HepG2 (cell line): Measurements from ENCODE around the gene ZNF526. TPM values are rescaled to one million over a fixed set of nuclear protein-coding genes. Genes with fewer than 3 reads are reported as not detected.

Experiments used
- ATAC-seq: fragments of 200-7000 bp; cut with Tn5 transposase; 3 replicates; pipeline ENCODE4 v1.9.1; 2020; ENCODE audit warnings: mild to moderate bottlenecking, moderate library complexity
- BruUV-seq: library from RNA; stranded (reverse); fragments of 400-500 nt; replicated peaks from 2 replicates; lab custom pipeline; 2021; lab: Mats Ljungman, UMichigan
- CTCF ChIA-PET: fragments of 300-600 bp; formaldehyde crosslinking; extraction: SDS; loops from one replicate; lab custom pipeline; 2021; ENCODE audit warnings: low total read pairs, inconsistent platforms, low intra/inter-chr PET ratio; lab: Yijun Ruan, JAX
- POLR2A ChIA-PET: fragments of 350-600 bp; sonication (Branson Sonifier 250); formaldehyde crosslinking; loops from one replicate; lab custom pipeline; 2020; ENCODE audit warnings: antibody characterized with exemption, inconsistent platforms; lab: Yijun Ruan, JAX
- DNase-seq: peaks from one replicate; pipeline ENCODE4 v3.0.0-alpha.2; 2015; ENCODE audit warnings: low spot score
- FAIRE-seq: peaks from 3 replicates; lab custom pipeline; 2011; peaks lifted over from hg19 to GRCh38; lab: Jason Lieb, UNC
- H2AFZ ChIP-seq: one replicate; pipeline ENCODE4 v1.6.1; 2011; ENCODE audit warnings: low read length, inconsistent platforms
- H3K27ac ChIP-seq: fragments of 300-600 bp; 3 replicates; pipeline ENCODE4 v1.8.0; 2011; ENCODE audit warnings: mixed run types, mild to moderate bottlenecking, mixed read lengths, low read length, inconsistent platforms; ENCODE audit not compliant: insufficient read depth; ENCODE audit errors: extremely low read length
- H3K27me3 ChIP-seq, 2 experiments: fragments of 200-600 bp in 1 of 2; 2 replicates in 1 of 2; 3 replicates in 1 of 2; pipeline versions ENCODE4 v1.6.0 to v1.8.0; 2011; ENCODE audit warnings: low read length in 2 of 2, mild to moderate bottlenecking in 2 of 2, moderate library complexity in 2 of 2, inconsistent platforms in 1 of 2; ENCODE audit not compliant: insufficient read depth in 2 of 2, control insufficient read depth in 1 of 2
- H3K36me3 ChIP-seq, 2 experiments: fragments of 200-600 bp in 1 of 2; replicated peaks in 1 of 2; 2 replicates in 1 of 2; 3 replicates in 1 of 2; pipeline versions ENCODE4 v1.5.1 to v1.8.0; 2011; ENCODE audit warnings: low read length in 2 of 2, inconsistent platforms in 1 of 2; ENCODE audit not compliant: insufficient read depth in 2 of 2, control insufficient read depth in 1 of 2
- H3K4me1 ChIP-seq: 2 replicates; pipeline ENCODE4 v1.5.1; 2012; ENCODE audit warnings: low read length, inconsistent platforms; ENCODE audit not compliant: insufficient read depth
- H3K4me2 ChIP-seq: 2 replicates; pipeline ENCODE4 v1.6.0; 2011; ENCODE audit warnings: low read depth, low read length, inconsistent platforms
- H3K4me3 ChIP-seq, 3 experiments: fragments of 200-600 bp in 1 of 3; sonication (generic), shearing (Covaris generic) in 1 of 3; replicated peaks in 1 of 3; 2 replicates each; pipeline ENCODE4 v1.5.1; 2011 to 2016; ENCODE audit warnings: low read length in 3 of 3, inconsistent platforms in 2 of 3, low read depth in 2 of 3, mild to moderate bottlenecking in 2 of 3, control low read depth in 1 of 3, mixed read lengths in 1 of 3; ENCODE audit not compliant: insufficient read depth in 1 of 3
- H3K79me2 ChIP-seq: one replicate; pipeline ENCODE4 v1.6.1; 2011; ENCODE audit warnings: low read length, inconsistent platforms; ENCODE audit not compliant: insufficient read depth
- H3K9ac ChIP-seq: 2 replicates; pipeline ENCODE4 v1.6.0; 2011; ENCODE audit warnings: mild to moderate bottlenecking, low read depth, low read length, inconsistent platforms; ENCODE audit not compliant: insufficient read depth
- H3K9me3 ChIP-seq: 2 replicates; pipeline ENCODE4 v1.5.1; 2012; ENCODE audit warnings: mild to moderate bottlenecking, low read length
- H4K20me1 ChIP-seq: 2 replicates; pipeline ENCODE4 v1.6.0; 2011; ENCODE audit warnings: inconsistent platforms, mild to moderate bottlenecking, low read length, moderate library complexity; ENCODE audit not compliant: insufficient read depth
- CBX5 ChIP-seq: sonication (generic); formaldehyde crosslinking; IDR thresholded peaks from 2 replicates; pipeline ENCODE4 v1.4.0; 2020; ENCODE audit warnings: missing genetic modification reagents, borderline replicate concordance
- IRX3 ChIP-seq: sonication (generic); formaldehyde crosslinking; IDR thresholded peaks from 2 replicates; pipeline ENCODE4 v1.8.1; 2023; ENCODE audit warnings: mild to moderate bottlenecking, low read depth, missing genetic modification reagents, borderline replicate concordance
- KLF6 ChIP-seq: IDR thresholded peaks from 2 replicates; pipeline ENCODE4 v1.8.0; 2016; ENCODE audit warnings: missing biosample characterization, missing genetic modification reagents
- RBFOX2 ChIP-seq: fragments of 200-400 bp; formaldehyde crosslinking; IDR thresholded peaks from 2 replicates; pipeline ENCODE4 v1.6.1; 2017; ENCODE audit warnings: low read depth, mild to moderate bottlenecking, low read length
- WGBS: methylation state at CpG from one replicate; pipeline ENCODE4 v1.1.6; 2017; ENCODE audit warnings: low lambda C conversion rate; 5-methylcytosine and 5-hydroxymethylcytosine counted together
- in situ Hi-C: cut with HindIII; loops from 2 replicates; pipeline ENCODE4 v1.10.0; 2017; ENCODE audit warnings: low pct_unique_long_range_greater_than_20kb; ENCODE audit not compliant: extremely low pct_ligation_motif_present
- intact Hi-C: fragments of 100-400 bp; cut with micrococcal nuclease; formaldehyde crosslinking; loops from one replicate; pipeline ENCODE4 v1.10.0; 2022; ENCODE audit not compliant: unreplicated experiment
- polyA plus RNA-seq, 8 experiments: library from polyadenylated mRNA; depleted of rRNA in 3 of 8; stranded (reverse) in 7 of 8; unstranded in 1 of 8; fragments of >200 nt; fragmentation: Illumina TruSeq in 4 of 8; extraction: Trizol in 4 of 8; gene quantifications; 2 replicates each; pipeline versions ENCODE4 v1.2.1 to v1.2.3, GENCODE V29; 2011 to 2016; ENCODE audit warnings: low read depth in 4 of 8, missing spikeins in 1 of 8, mixed read lengths in 1 of 8; ENCODE audit not compliant: insufficient read depth in 1 of 8
- total RNA-seq, 5 experiments: library from RNA; depleted of rRNA; stranded (reverse); fragments of >200 nt; fragmentation: Illumina TruSeq; extraction: Trizol; gene quantifications; 2 replicates each; pipeline ENCODE4 v1.2.3, GENCODE V29; 2016; ENCODE audit warnings: low read depth in 1 of 5
- TF ChIP-seq, protein P1 (sequence below): sonication (generic); formaldehyde crosslinking; IDR thresholded peaks from 2 replicates; pipeline ENCODE4 v1.4.0; 2020; ENCODE audit warnings: missing genetic modification reagents, borderline replicate concordance
- TF ChIP-seq, protein P2 (sequence below): sonication (generic); formaldehyde crosslinking; IDR thresholded peaks from 2 replicates; pipeline ENCODE4 v1.9.0; 2022; ENCODE audit warnings: low read depth, missing genetic modification reagents

The ZNF526 gene
- total and polyA plus RNA-seq, 2 of the 13 experiments (the other 11 are each of a cell fraction or from before 2014, with no cell fraction given), result 3.3 to 8.4 TPM

DNA sequence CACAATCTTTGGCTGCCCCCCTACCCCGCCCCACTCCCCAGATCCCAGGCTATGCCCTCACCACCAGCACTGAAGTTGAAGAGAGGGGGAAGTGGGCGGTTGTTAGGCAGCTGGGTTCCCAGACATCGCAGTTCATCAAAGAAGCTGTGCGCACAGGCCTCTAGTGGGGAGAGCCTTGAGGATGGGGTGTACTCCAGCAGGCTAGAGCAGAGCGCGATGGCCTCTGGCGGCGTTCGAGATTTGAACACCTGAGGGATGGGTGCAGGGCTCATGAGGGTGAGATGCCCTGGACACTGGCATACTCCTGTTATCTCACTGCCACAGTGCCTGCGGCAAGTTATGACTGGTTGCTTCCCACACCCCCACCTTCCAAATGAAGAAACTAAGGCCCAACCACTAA lies 12.3 kb downstream of the ZNF526 start (continued):
- TF ChIP-seq, protein P1, sequence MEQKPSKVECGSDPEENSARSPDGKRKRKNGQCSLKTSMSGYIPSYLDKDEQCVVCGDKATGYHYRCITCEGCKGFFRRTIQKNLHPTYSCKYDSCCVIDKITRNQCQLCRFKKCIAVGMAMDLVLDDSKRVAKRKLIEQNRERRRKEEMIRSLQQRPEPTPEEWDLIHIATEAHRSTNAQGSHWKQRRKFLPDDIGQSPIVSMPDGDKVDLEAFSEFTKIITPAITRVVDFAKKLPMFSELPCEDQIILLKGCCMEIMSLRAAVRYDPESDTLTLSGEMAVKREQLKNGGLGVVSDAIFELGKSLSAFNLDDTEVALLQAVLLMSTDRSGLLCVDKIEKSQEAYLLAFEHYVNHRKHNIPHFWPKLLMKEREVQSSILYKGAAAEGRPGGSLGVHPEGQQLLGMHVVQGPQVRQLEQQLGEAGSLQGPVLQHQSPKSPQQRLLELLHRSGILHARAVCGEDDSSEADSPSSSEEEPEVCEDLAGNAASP, result no peak
- TF ChIP-seq, protein P2, sequence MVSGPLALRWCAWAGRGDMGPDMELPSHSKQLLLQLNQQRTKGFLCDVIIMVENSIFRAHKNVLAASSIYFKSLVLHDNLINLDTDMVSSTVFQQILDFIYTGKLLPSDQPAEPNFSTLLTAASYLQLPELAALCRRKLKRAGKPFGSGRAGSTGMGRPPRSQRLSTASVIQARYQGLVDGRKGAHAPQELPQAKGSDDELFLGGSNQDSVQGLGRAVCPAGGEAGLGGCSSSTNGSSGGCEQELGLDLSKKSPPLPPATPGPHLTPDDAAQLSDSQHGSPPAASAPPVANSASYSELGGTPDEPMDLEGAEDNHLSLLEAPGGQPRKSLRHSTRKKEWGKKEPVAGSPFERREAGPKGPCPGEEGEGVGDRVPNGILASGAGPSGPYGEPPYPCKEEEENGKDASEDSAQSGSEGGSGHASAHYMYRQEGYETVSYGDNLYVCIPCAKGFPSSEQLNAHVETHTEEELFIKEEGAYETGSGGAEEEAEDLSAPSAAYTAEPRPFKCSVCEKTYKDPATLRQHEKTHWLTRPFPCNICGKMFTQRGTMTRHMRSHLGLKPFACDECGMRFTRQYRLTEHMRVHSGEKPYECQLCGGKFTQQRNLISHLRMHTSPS, result no peak
- TF ChIP-seq CBX5 (no peak), KLF6 (CRISPR knock-in tag) (no peak)
- TF ChIP-seq, all 625 proteins: peak for 3

DNA sequence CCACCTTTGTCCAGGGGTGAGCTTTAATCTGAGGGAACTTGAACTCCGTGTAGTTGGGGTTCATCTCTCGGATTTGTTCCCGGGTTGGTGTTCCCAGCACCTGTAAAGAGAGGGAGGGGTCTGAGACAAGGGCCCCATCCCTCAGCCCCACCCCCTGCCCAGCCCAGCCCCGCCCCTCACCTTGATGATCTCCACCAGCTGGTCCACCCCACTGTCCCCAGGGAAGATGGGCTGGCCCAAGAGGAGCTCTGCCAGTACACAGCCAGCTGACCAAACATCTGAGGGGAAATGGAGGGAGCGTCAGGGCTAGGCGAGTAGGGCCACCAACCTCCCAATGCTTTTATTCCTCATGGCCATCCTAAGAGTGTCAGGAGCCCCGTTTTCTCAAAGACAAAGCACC lies 13.0 kb downstream of the ZNF526 start:
- H4K20me1 ChIP-seq, result no peaks in the 10 kb centered on the region
- ATAC-seq, result no peak

More for the DNA sequence above, 13.0 kb downstream of the ZNF526 start:
- H3K9ac ChIP-seq, result peak overlapping the region; percentile 14; the same call in 1 of the 2 replicates
- no peaks in the 10 kb centered on the region for H3K9me3 ChIP-seq
- peaks cover 24 to 65% of the 10 kb centered on the region in 2 experiments; a peak in 4 of 5 replicates for H3K36me3 ChIP-seq
- peak overlapping the region; percentile 35 for H3K27ac ChIP-seq
- FAIRE-seq (no peak), DNase-seq (no peak)
- no TSS peak for BruUV-seq
- no peak overlapping the region for H3K4me2 ChIP-seq
- CTCF ChIA-PET, result no interaction called here
- intact Hi-C loops, result no loop called here
- no peak overlapping the region for H3K4me3 ChIP-seq
- WGBS, result 92% methylated on average over 7 of the region's 7 CpGs
- H3K27me3 ChIP-seq, result no peaks in the 10 kb centered on the region
- in situ Hi-C loops, result no loop called here
- TF ChIP-seq RBFOX2, result peak; percentile 30; the same call in 1 of the 2 replicates
- TF ChIP-seq IRX3, result no peak
- H3K79me2 ChIP-seq, result no peaks in the 10 kb centered on the region
- no peak overlapping the region for H2AFZ ChIP-seq
- POLR2A ChIA-PET, result interaction anchor here (1.0 to 4.0 kb wide), 3 partner anchors 10 to 69 kb away, joined by 3 to 21 read pairs (median 4); partner anchors contain the start of genes DEDD2, GSK3A and PAFAH1B3
- peaks cover 37% of the 10 kb centered on the region for H3K4me1 ChIP-seq
